ENCODE measurements around the gene SP6.

Gene SP6

GRCh38 chr17:47853616-47854015 is 2.7 kb upstream of the SP6 start:
- no peak for DNase-seq

DNA sequence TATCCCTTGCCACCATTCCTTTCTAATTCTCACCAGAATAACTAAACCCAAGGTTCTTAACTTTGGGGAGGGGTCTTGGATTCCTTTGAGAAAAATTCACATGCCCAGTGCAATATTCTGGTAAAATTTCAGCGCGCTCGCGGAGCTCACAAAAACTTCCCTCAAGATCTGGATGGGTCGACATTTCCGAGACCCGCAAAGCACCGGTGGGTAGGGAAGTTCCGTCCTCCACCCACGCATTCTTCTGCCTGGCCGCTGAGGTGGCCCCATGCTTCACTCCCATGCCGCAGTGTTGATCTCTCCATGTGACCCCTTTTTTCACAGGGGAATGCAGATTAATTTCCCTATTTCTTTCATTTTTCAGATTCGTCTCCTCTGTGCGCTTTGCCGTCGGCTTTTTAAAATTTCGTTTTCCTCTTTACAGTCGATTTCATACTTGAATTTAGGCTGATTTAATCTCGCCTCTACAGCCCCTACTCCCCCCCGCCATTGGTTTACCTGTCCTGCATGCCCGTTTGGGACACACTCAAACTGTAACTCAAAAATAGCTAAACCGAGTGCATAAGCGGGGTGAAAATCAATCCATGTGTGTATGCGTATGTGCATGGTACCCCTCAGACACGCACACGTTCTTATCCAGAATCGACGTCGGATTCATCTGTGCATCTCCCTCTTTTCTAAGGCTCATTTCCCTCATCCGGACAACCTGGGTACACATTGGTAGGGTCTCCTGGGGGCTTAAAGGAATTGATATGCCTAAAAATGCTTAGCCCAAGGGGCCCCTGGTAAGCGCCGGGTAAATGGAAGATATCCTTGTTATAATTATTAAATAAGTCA is 1.4 kb upstream of the SP6 start:
- no peak for DNase-seq

DNA sequence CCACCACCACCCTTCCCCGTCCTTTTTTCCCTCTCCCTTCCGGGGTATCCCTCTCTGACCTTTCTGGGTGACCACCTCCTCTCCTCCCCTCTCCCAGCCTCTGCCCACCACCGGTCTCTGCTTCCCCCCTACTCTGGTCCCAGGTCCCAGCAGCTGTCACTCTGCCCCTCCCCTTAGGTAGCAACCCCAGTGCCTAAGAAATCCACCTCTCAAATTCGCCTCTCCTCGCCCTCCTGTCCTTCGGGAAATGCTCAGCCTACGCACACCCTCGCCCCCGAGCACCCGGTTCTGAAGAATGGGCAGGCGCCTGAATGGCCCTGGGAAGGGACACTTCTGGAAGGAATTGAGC is 775 bp upstream of the SP6 start:
- DNase-seq = no peak

GRCh38 chr17:47850373-47850691 is 631 bp downstream of the SP6 start:
- no peak for DNase-seq

- DNase-seq = no peak
Measured at GRCh38 chr17:47848198-47848513, 2.8 kb downstream of the SP6 start.

- DNase-seq = no peak
Measured at GRCh38 chr17:47847341-47848197, 3.4 kb downstream of the SP6 start.

GRCh38 chr17:47846716-47847340 is 4.1 kb downstream of the SP6 start:
- no peak for DNase-seq

- no peak for DNase-seq
Measured at GRCh38 chr17:47845716-47846075, 5.3 kb downstream of the SP6 start.

GRCh38 chr17:47844814-47845715 is 5.9 kb downstream of the SP6 start:
- DNase-seq = no peak

GRCh38 chr17:47844227-47844626 is 6.7 kb downstream of the SP6 start:
- no peak for DNase-seq

DNA sequence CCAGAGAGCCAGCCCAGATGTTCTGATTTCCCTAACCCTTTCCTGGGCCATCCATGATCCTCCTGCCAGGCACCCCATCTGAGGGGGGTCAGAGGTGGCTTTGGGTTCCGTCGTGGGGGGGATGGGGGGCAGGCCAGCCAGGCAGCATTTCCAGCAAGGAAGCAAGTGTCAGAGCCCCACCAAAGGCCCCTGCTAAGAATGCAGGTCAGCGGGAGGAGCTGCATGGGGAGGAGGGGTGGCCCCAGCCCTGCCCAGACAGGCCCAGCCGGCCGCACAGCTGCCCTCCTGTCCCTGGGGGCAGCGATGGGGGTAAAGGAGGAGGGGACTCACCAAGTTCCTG is 7.6 kb downstream of the SP6 start:
- DNase-seq = no peak

DNA sequence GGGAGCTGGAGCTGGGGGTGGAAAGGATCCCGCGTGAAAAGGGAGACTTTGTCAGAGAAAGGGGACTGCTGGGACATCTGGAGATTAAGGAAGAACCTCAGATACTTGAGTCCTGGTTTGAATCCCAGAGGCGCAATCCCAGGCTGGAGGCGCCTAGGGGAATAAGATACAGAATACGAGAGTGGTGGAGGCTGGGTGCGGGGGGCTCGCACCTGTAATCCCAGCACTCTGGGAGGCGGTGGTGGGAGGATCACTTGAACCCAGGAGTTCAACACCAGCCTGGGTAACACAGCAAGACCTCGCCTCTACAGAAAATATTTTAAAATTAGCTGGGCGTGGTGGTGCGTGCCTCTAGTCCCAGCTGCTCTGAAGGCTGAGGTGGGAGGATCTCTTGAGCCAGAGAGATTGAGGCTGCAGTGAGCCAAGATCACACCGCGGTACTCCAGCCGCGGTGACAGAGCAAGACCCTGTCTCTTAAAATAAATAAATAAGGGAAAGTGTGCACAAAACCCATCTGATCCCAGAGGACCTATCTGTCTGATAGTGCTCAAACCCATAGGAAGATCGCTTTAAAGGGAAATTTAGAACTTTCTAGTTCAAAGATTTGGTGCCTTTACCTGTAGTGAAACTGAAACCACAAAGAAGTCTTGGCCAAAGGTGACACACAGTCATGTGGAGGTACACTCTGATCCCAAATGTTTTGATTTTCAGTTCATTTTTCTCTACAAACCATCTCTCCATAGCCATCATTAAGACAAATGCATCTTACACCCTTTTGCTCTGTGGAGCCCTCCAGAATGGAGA is 9.3 kb downstream of the SP6 start:
- no peak for DNase-seq

- peak; percentile 72 to 77 for DNase-seq
Measured at GRCh38 chr17:47840742-47841487, 10.0 kb downstream of the SP6 start, which contains the start of gene SCRN2. TSS of gene SCRN2 (minus strand) at chr17:47841273. CDS start at chr17:47840843, 430 bp downstream.

- no peak for DNase-seq
Measured at GRCh38 chr17:47840001-47840741, 10.8 kb downstream of the SP6 start.

DNA sequence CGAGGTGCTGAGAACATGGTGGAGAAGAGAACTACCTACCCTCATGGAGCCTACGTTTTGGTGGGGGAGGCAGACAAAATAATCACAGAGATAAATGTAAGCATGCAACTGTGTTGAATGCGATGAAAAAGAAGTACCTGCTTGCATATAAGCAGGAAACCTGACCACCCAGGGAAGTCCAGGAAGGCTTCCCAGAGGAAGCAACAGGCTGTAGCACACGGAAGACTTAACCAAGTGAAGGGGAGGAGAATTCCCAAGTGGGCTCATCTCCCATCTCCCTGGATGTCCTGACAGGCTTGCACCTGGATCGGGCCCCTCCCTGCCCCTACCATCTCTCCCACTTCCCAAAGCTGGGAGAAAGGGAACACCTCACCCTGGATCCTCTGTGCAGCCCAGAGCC is 11.9 kb downstream of the SP6 start:
- no peak for DNase-seq

DNA sequence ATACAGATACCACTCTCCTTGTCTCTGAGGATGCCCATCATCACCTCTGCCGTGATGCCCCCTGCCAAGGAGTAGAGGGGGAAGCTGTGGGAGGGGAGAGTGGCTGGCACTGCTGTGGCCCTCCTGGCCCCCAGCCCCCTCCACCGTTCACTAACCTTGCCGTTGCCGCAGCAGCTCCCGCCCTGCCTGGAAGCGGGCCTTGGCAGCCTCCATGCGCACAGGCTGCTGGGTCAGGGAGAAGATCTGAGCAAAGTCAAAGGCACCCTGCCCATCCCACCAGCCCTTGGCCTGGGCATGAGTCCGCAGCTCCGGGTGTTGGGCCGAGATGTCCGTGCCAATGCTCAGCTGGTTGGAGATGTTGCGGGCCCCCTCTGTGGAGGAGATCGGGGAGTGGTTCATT is 12.3 kb downstream of the SP6 start:
- no peak for DNase-seq

DNA sequence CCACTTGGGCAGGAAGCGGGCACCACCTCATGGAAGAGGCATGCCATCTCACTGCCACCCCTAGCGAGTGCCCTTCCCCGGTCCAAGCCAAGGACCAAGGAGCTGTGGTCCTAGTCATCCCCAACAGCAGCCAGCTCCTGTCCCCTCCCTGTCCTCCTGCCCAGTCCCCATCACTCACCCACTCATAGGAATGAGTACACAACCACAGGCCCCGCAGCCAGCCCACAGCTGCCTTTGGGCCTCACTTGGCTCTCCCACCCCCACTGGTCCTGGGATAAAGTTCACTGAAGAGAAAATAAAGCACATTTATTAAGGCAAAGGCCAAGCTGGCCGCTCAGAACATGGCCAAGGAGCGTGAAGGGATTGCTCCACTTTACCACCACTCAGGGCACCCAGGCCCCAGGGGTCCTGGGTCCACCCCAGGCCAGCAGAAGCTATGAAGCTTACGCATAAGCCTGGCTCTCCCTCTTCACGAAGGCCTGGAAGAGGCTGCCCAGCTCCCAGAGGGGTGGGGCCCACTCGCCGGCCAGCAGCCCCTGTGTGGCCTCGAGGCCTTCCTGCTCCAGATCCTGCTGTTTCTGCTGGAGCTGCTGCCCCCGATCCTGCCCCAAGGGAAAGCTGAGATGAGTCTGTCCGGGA is 13.4 kb downstream of the SP6 start:
- DNase-seq = no peak

DNA sequence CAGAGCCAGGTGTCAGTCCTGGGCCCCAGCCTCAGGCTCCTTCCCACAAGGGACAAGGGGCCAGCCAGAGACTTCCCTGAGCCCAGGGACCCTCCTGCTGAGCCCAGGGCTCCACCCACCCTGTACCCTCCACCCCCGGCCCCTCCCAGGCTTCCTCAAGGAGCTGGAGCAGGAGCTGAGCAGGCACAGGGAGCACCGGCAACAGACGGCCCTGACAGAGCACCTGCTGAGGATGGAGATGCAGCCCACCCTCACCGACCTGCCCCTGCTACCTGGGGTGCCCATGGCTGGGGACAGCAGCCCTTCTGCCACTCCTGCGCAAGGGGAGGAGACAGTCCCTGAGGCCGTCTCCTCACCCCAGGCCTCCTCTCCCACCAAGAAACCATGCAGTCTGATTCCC is 14.4 kb downstream of the SP6 start:
- DNase-seq = no peak

- DNase-seq = no peak
Measured at GRCh38 chr17:47834756-47835155, 16.2 kb downstream of the SP6 start.

DNA sequence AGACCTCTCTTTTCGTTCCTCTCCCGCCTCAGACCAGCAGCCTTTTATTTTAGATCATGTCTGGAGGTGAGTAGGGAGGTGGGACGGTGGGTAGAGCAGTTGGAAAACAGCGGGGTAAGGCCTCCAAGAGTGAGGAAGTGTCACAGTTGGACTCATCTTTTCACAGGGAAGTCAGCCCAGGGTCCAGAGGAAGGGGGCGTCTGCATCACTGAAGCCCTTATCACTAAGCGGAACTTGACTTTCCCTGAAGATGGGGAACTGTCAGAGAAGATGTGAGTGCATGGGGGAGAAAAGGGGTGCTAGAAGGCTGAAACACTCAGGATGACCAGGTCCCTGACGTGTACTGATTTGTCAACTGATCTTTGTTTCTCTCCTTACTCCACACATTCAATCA is 19.0 kb downstream of the SP6 start:
- DNase-seq = no peak

Measured in NCI-H1930 (cell line).